Gastroesophageal sphincter (tissue), 4 donors: Measurements from ENCODE around the gene ZC3H7A. TPM values are rescaled to one million over a fixed set of nuclear protein-coding genes. Genes with fewer than 3 reads are reported as not detected.
"Not testable (repeated sequence)": the region's sequence is repeated elsewhere in the genome, so short reads cannot be mapped to it uniquely, and the experiment has no call there.

ENCODE experiments used
- ATAC-seq: fragments of 150-250 bp; one replicate; pipeline ENCODE4 v1.9.1; 2016; ENCODE audit warnings: mild to moderate bottlenecking, moderate library complexity
- H3K27ac ChIP-seq, 4 donors: fragments of 200-600 bp; sonication (generic) in 3 of 4; 1 replicate in 3 of 4; 2 replicates in 1 of 4; pipeline ENCODE4 v1.5.1; 2016 to 2019
- H3K27me3 ChIP-seq: fragments of 200-600 bp; sonication (generic); one replicate; pipeline ENCODE4 v1.5.1; 2019
- H3K36me3 ChIP-seq, 2 donors: fragments of 200-600 bp; sonication (generic); one replicate each; pipeline ENCODE4 v1.5.1; 2019; ENCODE audit warnings: control low read depth in 1 of 2
- H3K4me1 ChIP-seq, 3 donors: fragments of 200-600 bp; sonication (generic); 1 replicate in 2 of 3; 2 replicates in 1 of 3; pipeline ENCODE4 v1.5.1; 2016 to 2019; ENCODE audit warnings: control low read depth in 2 of 3
- H3K4me3 ChIP-seq, 2 donors: fragments of 200-600 bp; sonication (generic); one replicate each; pipeline ENCODE4 v1.5.1; 2019; ENCODE audit warnings: mild to moderate bottlenecking in 1 of 2, moderate library complexity in 1 of 2
- H3K9me3 ChIP-seq, 3 donors: fragments of 200-600 bp; sonication (generic); one replicate each; pipeline ENCODE4 v1.5.1; 2017 to 2019; ENCODE audit warnings: control low read depth in 2 of 3
- CTCF ChIP-seq, 4 experiments: fragments of 200-600 bp in 2 of 4; fragments of 450-650 bp in 2 of 4; sonication (generic) in 1 of 4; IDR thresholded peaks; one replicate each; pipeline ENCODE4 v1.5.1; 2017 to 2019; ENCODE audit warnings: antibody characterized with exemption in 4 of 4, mild to moderate bottlenecking in 2 of 4, moderate library complexity in 2 of 4
- EP300 ChIP-seq: sonication (generic); formaldehyde crosslinking; IDR thresholded peaks from one replicate; pipeline ENCODE4 v1.6.1; 2017; ENCODE audit warnings: antibody characterized with exemption, mild to moderate bottlenecking
- POLR2A ChIP-seq, 2 donors: fragments of 450-650 bp; IDR thresholded peaks; one replicate each; pipeline ENCODE4 v1.6.1; 2017; ENCODE audit warnings: antibody characterized with exemption in 2 of 2, mild to moderate bottlenecking in 2 of 2, moderate library complexity in 1 of 2
- POLR2AphosphoS5 ChIP-seq: sonication (generic); formaldehyde crosslinking; IDR thresholded peaks from one replicate; pipeline ENCODE4 v1.6.1; 2017; ENCODE audit warnings: antibody characterized with exemption
- WGBS, 2 donors: methylation state at CpG; one replicate each; pipeline ENCODE4 v1.1.5; 2018; ENCODE audit warnings: low coverage in 1 of 2; 5-methylcytosine and 5-hydroxymethylcytosine counted together
- total RNA-seq, 4 donors: library from RNA; depleted of rRNA; stranded (reverse); fragments of >200 nt; gene quantifications; one replicate each; pipeline ENCODE4 v1.1.0, GENCODE V29; 2016

ZC3H7A gene
- total RNA-seq, 4 donors from 2014 or later, result 55.5 to 78.9 (median 68.4) TPM

- Histone ChIP-seq H3K4me1 (peaks cover 5 to 75% (median 28%) of the 10 kb centered on the region in 3 donors), H3K27me3 (no peaks in the 10 kb centered on the region), H3K36me3 (peaks cover 0 to 12% of the 10 kb centered on the region in 2 donors), H3K27ac (peak overlapping the region; percentile 48 to 99 (median 85)), H3K4me3 (no peak overlapping the region), H3K9me3 (no peaks in the 10 kb centered on the region)
- ATAC-seq, result no peak
- WGBS, 2 donors, result 20 to 55% methylated on average over 6 to 7 of the region's 7 CpGs
- TF ChIP-seq POLR2AphosphoS5 (peak; percentile 25), POLR2A (IDR thresholded peaks at IDR 0.05) (no peak), EP300 (no peak), CTCF (IDR thresholded peaks at IDR 0.05) (no peak)
Observed at GRCh38 chr16:11792410-11793241, 4.4 kb downstream of the ZC3H7A start.

GRCh38 chr16:11791144-11791828, 5.8 kb downstream of the ZC3H7A start:
- H3K27ac ChIP-seq, result peak overlapping the region in 3 of 4 donors; percentile 59 to 99 (median 99)
- H3K36me3 ChIP-seq, result peaks cover 0 to 12% of the 10 kb centered on the region in 2 donors
- WGBS, 2 donors, result 40 to 67% methylated on average over 1 to 8 of the region's 8 CpGs
- TF ChIP-seq POLR2A (IDR thresholded peaks at IDR 0.05) (no peak), CTCF (IDR thresholded peaks at IDR 0.05) (no peak), EP300 (no peak), POLR2AphosphoS5 (no peak)
- H3K27me3 ChIP-seq, result no peaks in the 10 kb centered on the region
- H3K4me3 ChIP-seq, result no peak overlapping the region
- no peaks in the 10 kb centered on the region for H3K9me3 ChIP-seq
- H3K4me1 ChIP-seq, result peaks cover 5 to 87% (median 28%) of the 10 kb centered on the region in 3 donors
- ATAC-seq, result no peak

GRCh38 chr16:11788914-11789313, 8.1 kb downstream of the ZC3H7A start:
- Histone ChIP-seq H3K4me1 (peaks cover 6 to 83% (median 20%) of the 10 kb centered on the region in 3 donors), H3K27ac (no peak overlapping the region), H3K36me3 (peaks cover 0 to 12% of the 10 kb centered on the region in 2 donors), H3K27me3 (no peaks in the 10 kb centered on the region), H3K4me3 (no peak overlapping the region), H3K9me3 (no peaks in the 10 kb centered on the region)
- ATAC-seq, result no peak
- WGBS, 2 donors, result 88 to 95% methylated on average over 3 of the region's 3 CpGs
- TF ChIP-seq EP300, result no peak
- TF ChIP-seq POLR2A (IDR thresholded peaks at IDR 0.05), result no peak
- TF ChIP-seq CTCF (IDR thresholded peaks at IDR 0.05), result no peak
- TF ChIP-seq POLR2AphosphoS5, result no peak

GRCh38 chr16:11784980-11785599, 12.0 kb downstream of the ZC3H7A start:
- Histone ChIP-seq H3K36me3 (peaks cover 0 to 11% of the 10 kb centered on the region in 2 donors), H3K4me1 (peaks cover 14 to 83% (median 23%) of the 10 kb centered on the region in 3 donors), H3K27ac (peak overlapping the region in 3 of 4 donors; percentile 8 to 89 (median 86))
- H3K9me3 ChIP-seq, ATAC-seq, H3K4me3 ChIP-seq, H3K27me3 ChIP-seq: not testable (repeated sequence)
- WGBS, 2 donors, result 91 to 92% methylated on average over 2 to 13 of the region's 13 CpGs

GRCh38 chr16:11784381-11784780, 12.7 kb downstream of the ZC3H7A start:
- H3K27me3 ChIP-seq, H3K9me3 ChIP-seq, H3K36me3 ChIP-seq, H3K4me3 ChIP-seq, ATAC-seq: not testable (repeated sequence)
- WGBS, 2 donors, result 90 to 92% methylated on average over 2 to 5 of the region's 6 CpGs
- Histone ChIP-seq H3K27ac (peak overlapping the region; percentile 59 to 89 (median 84)), H3K4me1 (peaks cover 14 to 85% (median 23%) of the 10 kb centered on the region in 3 donors)
